HUDEP-2 (cell line): Measurements from ENCODE around the gene TPM4.
"Not testable (repeated sequence)": the region's sequence is repeated elsewhere in the genome, so short reads cannot be mapped to it uniquely, and the experiment has no call there.

Experiments
- DNase-seq, 76 experiments: peaks; one replicate each; lab custom pipeline; 2025; ENCODE audit not compliant: unreplicated experiment in 76 of 76; lab: John Stamatoyannopoulos, UW

Gene TPM4

GRCh38 chr19:16070366-16070990 is 5.8 kb upstream of the TPM4 start:
- DNase-seq, result peak in 72 of 76 experiments; percentile 31 to 95 (median 78)

- no peak for DNase-seq
These were observed 5.1 kb upstream of the TPM4 start for GRCh38 chr19:16071072-16071691.

GRCh38 chr19:16073481-16073880 is 2.8 kb upstream of the TPM4 start:
- no peak for DNase-seq

- DNase-seq, result no peak
These were observed 2.3 kb upstream of the TPM4 start for GRCh38 chr19:16073988-16074387.

GRCh38 chr19:16074488-16075365 is 1.6 kb upstream of the TPM4 start:
- DNase-seq, result no peak

GRCh38 chr19:16075430-16076153 is 703 bp upstream of the TPM4 start:
- no peak for DNase-seq

- peak in 1 of 76 experiments; percentile 13 for DNase-seq
These were observed 790 bp downstream of the TPM4 start for GRCh38 chr19:16076958-16077611.

- peak in 9 of 76 experiments; percentile 18 to 56 (median 42) for DNase-seq
These were observed 1.9 kb downstream of the TPM4 start for GRCh38 chr19:16077984-16078758.

- peak in 75 of 76 experiments; percentile 27 to 99 (median 88) for DNase-seq
These were observed 2.7 kb downstream of the TPM4 start for GRCh38 chr19:16078759-16079707.

- DNase-seq, result no peak
These were observed 7.9 kb downstream of the TPM4 start for GRCh38 chr19:16084067-16084685.

GRCh38 chr19:16085115-16085514 is 8.8 kb downstream of the TPM4 start:
- DNase-seq, result no peak

- DNase-seq, result not testable (repeated sequence)
These were observed 11.1 kb downstream of the TPM4 start for GRCh38 chr19:16087404-16087803.

GRCh38 chr19:16087940-16088339 is 11.6 kb downstream of the TPM4 start:
- no peak for DNase-seq

- DNase-seq, result no peak
These were observed 12.2 kb downstream of the TPM4 start for GRCh38 chr19:16088351-16089009.

GRCh38 chr19:16089010-16089846 is 12.9 kb downstream of the TPM4 start:
- no peak for DNase-seq

GRCh38 chr19:16091546-16092475 is 15.5 kb downstream of the TPM4 start:
- DNase-seq, result no peak
